Chondrocyte (in vitro differentiated cells): ENCODE results near the gene ADSS1. TPM values are rescaled to one million over a fixed set of nuclear protein-coding genes. Genes with fewer than 3 reads are reported as not detected.

ENCODE experiments used
- DNase-seq: peaks from one replicate; pipeline ENCODE4 v3.0.0; 2021; ENCODE audit warnings: mixed read lengths, low spot score
- H3K27ac Mint-ChIP-seq: one replicate; pipeline ENCODE4 v1.8.0; 2021; ENCODE audit warnings: mild to moderate bottlenecking, moderate library complexity, mixed read lengths; ENCODE audit not compliant: unreplicated experiment
- H3K27me3 Mint-ChIP-seq: 2 replicates; pipeline ENCODE4 v1.8.0; 2021; ENCODE audit warnings: low read depth, mixed read lengths
- H3K36me3 Mint-ChIP-seq: 2 replicates; pipeline ENCODE4 v1.8.0; 2021; ENCODE audit warnings: low read depth, mixed read lengths
- H3K4me1 Mint-ChIP-seq: 2 replicates; pipeline ENCODE4 v1.8.0; 2021; ENCODE audit warnings: low read depth, mild to moderate bottlenecking, mixed read lengths
- H3K4me3 Mint-ChIP-seq: one replicate; pipeline ENCODE4 v1.8.0; 2021; ENCODE audit warnings: mild to moderate bottlenecking, moderate library complexity, mixed read lengths; ENCODE audit not compliant: unreplicated experiment
- H3K9me3 Mint-ChIP-seq: 2 replicates; pipeline ENCODE4 v1.8.0; 2021; ENCODE audit warnings: low read depth, mixed read lengths
- total RNA-seq: library from RNA; stranded (reverse); gene quantifications from 3 replicates; pipeline ENCODE4 v1.2.1, GENCODE V29; 2021
- TF ChIP-seq, protein P1 (sequence below): fragments of 200-600 bp; sonication (generic); IDR thresholded peaks from 2 replicates; pipeline ENCODE4 v1.5.0; 2021; ENCODE audit warnings: antibody characterized with exemption, mild to moderate bottlenecking, moderate library complexity

ADSS1 gene
- total RNA-seq, 1 donor from 2014 or later: 7.1 TPM

DNA sequence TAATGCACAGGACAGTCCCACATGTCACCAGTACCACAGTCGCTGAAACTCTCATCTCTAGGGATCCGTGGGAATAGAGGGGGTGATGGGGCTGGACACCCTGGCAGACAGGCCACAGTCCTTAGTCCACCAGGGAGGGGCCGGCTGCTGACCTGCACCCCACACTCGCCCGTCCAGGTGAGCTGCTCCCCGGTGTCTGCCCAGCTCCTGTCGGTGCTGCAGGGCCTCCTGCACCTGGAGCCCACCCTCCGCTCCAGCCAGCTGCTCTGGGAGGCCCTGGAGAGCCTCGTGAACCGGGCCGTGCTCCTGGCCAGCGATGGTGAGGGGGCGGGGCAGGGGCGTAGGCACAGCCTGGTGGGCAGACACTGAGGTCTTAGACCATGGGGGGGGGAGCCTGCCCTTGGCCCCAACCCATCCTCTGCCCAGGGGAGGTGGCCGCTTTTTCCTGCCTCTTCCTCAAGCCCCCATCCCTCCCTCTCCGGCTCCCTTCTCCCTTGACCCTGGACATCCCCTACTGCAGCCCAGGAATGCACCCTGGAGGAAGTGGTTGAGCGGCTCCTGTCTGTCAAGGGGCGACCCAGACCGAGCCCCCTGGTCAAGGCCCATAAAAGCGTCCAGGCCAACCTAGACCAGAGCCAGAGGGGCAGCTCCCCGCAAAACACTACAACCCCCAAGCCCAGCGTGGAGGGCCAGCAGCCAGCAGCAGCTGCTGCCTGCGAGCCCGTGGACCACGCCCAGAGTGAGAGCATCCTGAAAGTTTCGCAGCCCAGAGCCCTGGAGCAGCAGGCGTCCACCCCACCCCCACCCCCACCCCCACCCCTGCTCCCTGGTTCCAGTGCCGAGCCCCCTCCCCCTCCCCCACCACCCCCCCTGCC, 17.1 kb upstream of the ADSS1 start:
- Mint-ChIP-seq H3K4me1 (peaks cover 5% of the 10 kb centered on the region), H3K27ac (no peak overlapping the region), H3K36me3 (peaks cover 14% of the 10 kb centered on the region), H3K27me3 (no peaks in the 10 kb centered on the region), H3K4me3 (no peak overlapping the region), H3K9me3 (no peaks in the 10 kb centered on the region)
- DNase-seq: no peak
- TF ChIP-seq, protein P1, sequence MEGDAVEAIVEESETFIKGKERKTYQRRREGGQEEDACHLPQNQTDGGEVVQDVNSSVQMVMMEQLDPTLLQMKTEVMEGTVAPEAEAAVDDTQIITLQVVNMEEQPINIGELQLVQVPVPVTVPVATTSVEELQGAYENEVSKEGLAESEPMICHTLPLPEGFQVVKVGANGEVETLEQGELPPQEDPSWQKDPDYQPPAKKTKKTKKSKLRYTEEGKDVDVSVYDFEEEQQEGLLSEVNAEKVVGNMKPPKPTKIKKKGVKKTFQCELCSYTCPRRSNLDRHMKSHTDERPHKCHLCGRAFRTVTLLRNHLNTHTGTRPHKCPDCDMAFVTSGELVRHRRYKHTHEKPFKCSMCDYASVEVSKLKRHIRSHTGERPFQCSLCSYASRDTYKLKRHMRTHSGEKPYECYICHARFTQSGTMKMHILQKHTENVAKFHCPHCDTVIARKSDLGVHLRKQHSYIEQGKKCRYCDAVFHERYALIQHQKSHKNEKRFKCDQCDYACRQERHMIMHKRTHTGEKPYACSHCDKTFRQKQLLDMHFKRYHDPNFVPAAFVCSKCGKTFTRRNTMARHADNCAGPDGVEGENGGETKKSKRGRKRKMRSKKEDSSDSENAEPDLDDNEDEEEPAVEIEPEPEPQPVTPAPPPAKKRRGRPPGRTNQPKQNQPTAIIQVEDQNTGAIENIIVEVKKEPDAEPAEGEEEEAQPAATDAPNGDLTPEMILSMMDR: no peak

DNA sequence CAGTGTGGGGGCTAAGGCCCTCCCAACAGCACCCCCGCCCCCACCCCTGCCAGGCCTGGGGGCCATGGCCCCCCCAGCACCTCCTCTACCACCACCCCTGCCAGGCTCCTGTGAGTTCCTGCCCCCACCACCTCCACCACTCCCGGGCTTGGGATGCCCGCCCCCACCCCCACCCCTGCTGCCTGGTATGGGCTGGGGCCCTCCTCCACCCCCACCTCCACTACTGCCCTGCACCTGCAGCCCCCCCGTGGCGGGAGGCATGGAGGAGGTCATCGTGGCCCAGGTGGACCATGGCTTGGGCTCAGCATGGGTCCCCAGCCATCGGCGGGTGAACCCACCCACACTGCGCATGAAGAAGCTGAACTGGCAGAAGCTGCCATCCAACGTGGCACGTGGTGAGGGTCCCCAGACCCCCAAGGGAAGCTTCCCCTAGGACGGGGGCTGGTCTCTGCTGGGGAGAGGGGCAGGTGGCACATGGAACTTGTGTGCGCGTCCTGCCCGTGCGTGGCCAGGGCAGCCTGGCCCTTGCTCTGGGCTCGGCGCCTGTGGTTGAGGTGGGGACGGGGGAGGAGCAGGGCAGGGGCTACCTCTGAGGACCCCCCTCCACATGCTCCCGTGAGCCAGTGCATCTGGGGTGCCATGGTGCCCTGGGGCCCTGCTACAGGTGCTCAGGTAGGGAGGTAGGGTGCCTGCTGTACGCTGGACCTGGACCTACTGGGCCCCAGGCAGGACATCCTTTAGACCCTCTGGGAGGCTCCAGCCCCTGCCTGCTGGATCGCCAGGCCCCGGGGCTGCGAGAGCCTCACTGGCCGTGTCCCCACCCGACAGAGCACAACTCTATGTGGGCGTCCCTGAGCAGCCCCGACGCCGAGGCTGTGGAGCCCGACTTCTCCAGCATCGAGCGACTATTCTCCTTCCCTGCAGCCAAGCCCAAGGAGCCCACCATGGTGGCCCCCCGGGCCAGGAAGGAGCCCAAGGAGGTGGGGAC, 16.1 kb upstream of the ADSS1 start:
- H3K9me3 Mint-ChIP-seq: no peaks in the 10 kb centered on the region
- H3K27me3 Mint-ChIP-seq: no peaks in the 10 kb centered on the region
- peaks cover 14% of the 10 kb centered on the region for H3K36me3 Mint-ChIP-seq
- H3K4me3 Mint-ChIP-seq: no peak overlapping the region
- TF ChIP-seq, protein P1: no peak
- no peak for DNase-seq
- H3K27ac Mint-ChIP-seq: peak overlapping the region; percentile 36
- peaks cover 5% of the 10 kb centered on the region for H3K4me1 Mint-ChIP-seq

DNA sequence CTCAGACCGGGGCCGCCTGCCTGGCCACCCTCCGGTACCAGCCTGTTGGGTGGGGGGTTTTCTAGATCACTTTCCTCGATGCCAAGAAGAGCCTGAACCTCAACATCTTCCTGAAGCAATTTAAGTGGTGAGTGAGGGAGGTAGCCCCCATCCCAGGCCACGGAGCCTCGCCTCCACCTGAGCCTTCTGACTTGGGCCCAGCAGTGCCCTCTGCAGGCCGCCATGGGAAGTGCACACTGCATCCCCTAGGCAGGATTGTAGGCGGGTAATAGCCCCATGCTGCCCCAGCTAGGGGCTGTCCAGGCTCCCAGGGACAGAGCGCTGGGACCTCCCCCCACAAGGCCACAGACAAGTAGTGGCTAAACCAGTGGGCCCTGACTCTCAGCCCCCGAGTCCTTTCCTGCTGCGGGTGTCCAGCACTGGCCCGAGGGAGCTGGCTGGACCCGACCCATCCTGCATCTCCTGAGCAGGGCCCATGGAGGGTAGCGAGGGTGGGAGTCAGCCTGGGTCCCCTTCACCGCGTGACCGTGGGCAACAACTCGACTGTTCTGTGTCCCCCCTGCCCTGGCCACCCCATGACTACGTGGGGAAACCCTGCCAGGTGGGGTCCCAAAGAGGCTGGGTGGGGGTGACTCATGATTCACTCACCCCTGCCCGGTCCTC, 15.3 kb upstream of the ADSS1 start:
- Mint-ChIP-seq H3K27me3 (no peaks in the 10 kb centered on the region), H3K27ac (no peak overlapping the region), H3K4me1 (peaks cover 5% of the 10 kb centered on the region), H3K9me3 (no peaks in the 10 kb centered on the region), H3K36me3 (peaks cover 14% of the 10 kb centered on the region), H3K4me3 (no peak overlapping the region)
- TF ChIP-seq, protein P1: peak; percentile 96
- DNase-seq: no peak

DNA sequence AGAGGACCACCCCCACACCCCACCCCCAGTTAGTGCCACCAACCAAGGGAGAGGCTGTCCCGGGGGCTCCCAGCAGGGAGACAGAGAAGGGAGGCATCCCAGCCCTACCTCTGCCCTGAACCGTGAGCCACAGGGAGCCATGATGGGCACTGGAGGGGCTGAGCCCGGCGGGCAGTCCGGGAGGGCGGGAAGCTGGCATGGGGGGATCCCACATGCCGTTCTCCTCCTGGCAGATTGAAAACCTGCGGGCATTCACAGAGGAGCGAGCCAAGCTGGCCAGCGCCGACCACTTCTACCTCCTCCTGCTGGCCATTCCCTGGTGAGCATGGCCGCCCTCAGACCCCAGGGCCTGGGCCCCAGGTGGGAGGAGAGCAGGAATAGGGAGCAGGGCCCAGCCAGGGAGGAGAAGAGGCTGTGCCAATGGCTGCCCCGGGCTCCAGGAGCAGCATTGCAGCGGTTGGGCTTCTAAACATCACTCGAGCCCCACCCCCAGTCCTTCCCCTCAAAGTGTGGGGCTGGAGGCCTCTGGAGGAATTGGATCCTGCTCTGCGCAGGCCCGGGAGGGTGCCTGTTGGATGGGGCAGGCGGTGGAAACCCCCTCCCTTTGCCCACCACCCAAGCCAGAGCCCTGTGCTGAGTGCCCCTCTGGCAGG, 14.5 kb upstream of the ADSS1 start:
- Mint-ChIP-seq H3K4me1 (peaks cover 5% of the 10 kb centered on the region), H3K27me3 (no peaks in the 10 kb centered on the region), H3K27ac (no peak overlapping the region), H3K4me3 (no peak overlapping the region), H3K36me3 (peaks cover 10% of the 10 kb centered on the region), H3K9me3 (no peaks in the 10 kb centered on the region)
- TF ChIP-seq, protein P1: no peak
- no peak for DNase-seq
